HEK293 (cell line): ENCODE results near the gene CHIT1.

Experiments
- CTCF ChIA-PET: fragments of 350-600 bp; formaldehyde crosslinking; extraction: SDS; loops from one replicate; lab custom pipeline; 2021; ENCODE audit warnings: antibody characterized with exemption; lab: Yijun Ruan, JAX
- POLR2A ChIA-PET: fragments of 300-600 bp; formaldehyde crosslinking; extraction: SDS; loops from one replicate; lab custom pipeline; 2020; ENCODE audit warnings: antibody characterized with exemption, inconsistent platforms; lab: Yijun Ruan, JAX
- H3K27ac ChIP-seq: fragments of 200-500 bp; sonication (Bioruptor generic); 2 replicates; pipeline ENCODE4 v1.5.1; 2014; ENCODE audit warnings: low read depth, low read length, control low read depth, inconsistent platforms; ENCODE audit errors: extremely low read depth
- H3K36me3 ChIP-seq, 2 experiments: fragments of 200-500 bp in 1 of 2; sonication (Bioruptor generic) in 1 of 2; 1 replicate in 1 of 2; 2 replicates in 1 of 2; pipeline ENCODE4 v1.5.1; 2014 to 2017; ENCODE audit warnings: inconsistent platforms in 2 of 2, low read length in 2 of 2; ENCODE audit not compliant: control insufficient read depth in 2 of 2, insufficient read depth in 1 of 2
- H3K4me1 ChIP-seq: fragments of 200-500 bp; sonication (Bioruptor generic); 2 replicates; pipeline ENCODE4 v1.5.1; 2014; ENCODE audit warnings: mild to moderate bottlenecking, low read length, inconsistent platforms; ENCODE audit not compliant: control insufficient read depth, insufficient read depth
- H3K4me3 ChIP-seq: 2 replicates; pipeline ENCODE4 v1.5.1; 2011; ENCODE audit warnings: low read depth, mild to moderate bottlenecking, control low read depth, low read length, moderate library complexity
- H3K9me3 ChIP-seq: fragments of 200-500 bp; sonication (Bioruptor generic); 2 replicates; pipeline ENCODE4 v1.5.1; 2014; ENCODE audit warnings: low read depth, low read length, inconsistent platforms; ENCODE audit not compliant: control insufficient read depth, insufficient read depth
- HIC1 ChIP-seq: fragments of 450-650 bp; formaldehyde crosslinking; IDR thresholded peaks from 2 replicates; pipeline ENCODE4 v1.5.1; 2016; ENCODE audit warnings: missing biosample characterization, missing genetic modification characterization
- KLF1 ChIP-seq: fragments of 450-650 bp; formaldehyde crosslinking; IDR thresholded peaks from 2 replicates; pipeline ENCODE4 v1.5.1; 2016; ENCODE audit warnings: missing biosample characterization, missing genetic modification characterization
- KLF10 ChIP-seq: fragments of 450-650 bp; IDR thresholded peaks from 2 replicates; pipeline ENCODE4 v1.5.1; 2018; ENCODE audit warnings: missing biosample characterization, mild to moderate bottlenecking, missing genetic modification characterization
- OVOL3 ChIP-seq: fragments of 450-650 bp; formaldehyde crosslinking; IDR thresholded peaks from 2 replicates; pipeline ENCODE4 v1.5.1; 2016; ENCODE audit warnings: missing biosample characterization, missing genetic modification characterization
- PRDM2 ChIP-seq: fragments of 450-650 bp; formaldehyde crosslinking; IDR thresholded peaks from 2 replicates; pipeline ENCODE4 v1.5.1; 2016; ENCODE audit warnings: missing biosample characterization, missing genetic modification characterization, borderline replicate concordance
- SP7 ChIP-seq: fragments of 450-650 bp; formaldehyde crosslinking; IDR thresholded peaks from 2 replicates; pipeline ENCODE4 v1.5.1; 2016; ENCODE audit warnings: missing biosample characterization, missing genetic modification characterization
- ZBTB21 ChIP-seq: fragments of 450-650 bp; formaldehyde crosslinking; IDR thresholded peaks from 2 replicates; pipeline ENCODE4 v1.5.1; 2017; ENCODE audit warnings: missing biosample characterization, missing genetic modification characterization
- ZBTB6 ChIP-seq: fragments of 450-650 bp; formaldehyde crosslinking; IDR thresholded peaks from 2 replicates; pipeline ENCODE4 v1.5.1; 2017; ENCODE audit warnings: missing biosample characterization, missing genetic modification characterization
- ZNF155 ChIP-seq: fragments of 450-650 bp; formaldehyde crosslinking; IDR thresholded peaks from 2 replicates; pipeline ENCODE4 v1.5.1; 2016; ENCODE audit warnings: missing biosample characterization, missing genetic modification characterization
- ZNF174 ChIP-seq: fragments of 450-650 bp; formaldehyde crosslinking; IDR thresholded peaks from 2 replicates; pipeline ENCODE4 v1.5.0; 2017; ENCODE audit warnings: missing biosample characterization, mild to moderate bottlenecking, missing genetic modification characterization
- ZNF239 ChIP-seq: fragments of 450-650 bp; formaldehyde crosslinking; IDR thresholded peaks from 2 replicates; pipeline ENCODE4 v1.5.1; 2016; ENCODE audit warnings: missing biosample characterization, missing genetic modification characterization
- ZNF324 ChIP-seq: fragments of 450-650 bp; formaldehyde crosslinking; IDR thresholded peaks from 2 replicates; pipeline ENCODE4 v1.5.1; 2016; ENCODE audit warnings: missing biosample characterization, missing genetic modification characterization
- ZNF488 ChIP-seq: fragments of 450-650 bp; formaldehyde crosslinking; IDR thresholded peaks from 2 replicates; pipeline ENCODE4 v1.5.1; 2016; ENCODE audit warnings: missing biosample characterization, missing genetic modification characterization
- ZNF654 ChIP-seq: fragments of 450-650 bp; formaldehyde crosslinking; IDR thresholded peaks from 2 replicates; pipeline ENCODE4 v1.5.1; 2016; ENCODE audit warnings: low read depth, missing biosample characterization, missing genetic modification characterization
- ZXDB ChIP-seq: fragments of 450-650 bp; formaldehyde crosslinking; IDR thresholded peaks from 2 replicates; pipeline ENCODE4 v1.5.1; 2016; ENCODE audit warnings: missing biosample characterization, missing genetic modification characterization

CHIT1 gene

GRCh38 chr1:203268901-203269653, 39.6 kb upstream of the CHIT1 start (continued):
- TF ChIP-seq ZBTB6 (no peak), ZNF239 (tag by site-specific recombination) (no peak), PRDM2 (tag by site-specific recombination) (no peak), ZNF488 (tag by site-specific recombination) (no peak), KLF10 (tag by site-specific recombination) (no peak), ZNF155 (tag by site-specific recombination) (no peak), KLF1 (tag by site-specific recombination) (no peak), SP7 (tag by site-specific recombination) (0 out of 2 replicates have a peak, but pooled peaks have one; percentile 32), ZNF654 (tag by site-specific recombination) (peak; percentile 100), HIC1 (tag by site-specific recombination) (no peak)

GRCh38 chr1:203267912-203268311, 38.4 kb upstream of the CHIT1 start:
- H3K4me1 ChIP-seq: no peaks in the 10 kb centered on the region
- H3K9me3 ChIP-seq: no peaks in the 10 kb centered on the region
- no peak for TF ChIP-seq ZBTB21
- TF ChIP-seq ZXDB (tag by site-specific recombination): no peak
- no peak for TF ChIP-seq ZNF174 (tag by site-specific recombination)
- no peak for TF ChIP-seq ZNF324 (tag by site-specific recombination)
- no peak for TF ChIP-seq OVOL3 (tag by site-specific recombination)
- H3K4me3 ChIP-seq: peak overlapping the region; percentile 58; the same call in 1 of the 2 replicates
- H3K27ac ChIP-seq: no peak overlapping the region; the same call in 1 of the 2 replicates
- ChIA-PET CTCF (interaction anchor here (0.6 to 13.1 kb wide), 74 partner anchors 11 to 925 kb away, joined by 3 to 526 read pairs (median 5); partner anchors contain the start of genes ADORA1, BTG2, OPTC and PPFIA4), POLR2A (interaction anchor here (1.2 to 3.4 kb wide), 2 partner anchors 150 to 228 kb away, joined by 4 to 16 read pairs; no protein-coding TSS in a partner anchor)
- H3K36me3 ChIP-seq: no peaks in the 10 kb centered on the region
